PC-3 (cell line): Measurements from ENCODE around the gene PPA1. TPM values are rescaled to one million over a fixed set of nuclear protein-coding genes. Genes with fewer than 3 reads are reported as not detected.

ENCODE experiments used
- ATAC-seq: fragments of 200-7000 bp; cut with Tn5 transposase; 2 replicates; pipeline ENCODE4 v1.9.1; 2020; ENCODE audit warnings: mild to moderate bottlenecking, moderate library complexity
- BruUV-seq: library from RNA; stranded (reverse); fragments of 400-500 nt; replicated peaks from 2 replicates; lab custom pipeline; 2021; lab: Mats Ljungman, UMichigan
- CTCF ChIA-PET: fragments of 300-600 bp; sonication (Branson Sonifier 250); formaldehyde crosslinking; loops from one replicate; lab custom pipeline; 2022; ENCODE audit warnings: antibody characterized with exemption; lab: Charles Lee
- POLR2A ChIA-PET: fragments of 300-600 bp; sonication (Branson Sonifier 250); formaldehyde crosslinking; loops from one replicate; lab custom pipeline; 2022; ENCODE audit warnings: antibody characterized with exemption; ENCODE audit not compliant: unreplicated experiment; lab: Charles Lee
- DNase-seq: peaks from one replicate; pipeline ENCODE4 v3.0.0-alpha.2; 2015
- H2AFZ ChIP-seq: fragments of 300-600 bp; sonication (generic); 2 replicates; pipeline ENCODE4 v1.6.0; 2016; ENCODE audit warnings: antibody characterized with exemption, low read length
- H3F3A ChIP-seq: fragments of 300-600 bp; sonication (generic); one replicate; pipeline ENCODE4 v1.6.0; 2017; ENCODE audit warnings: antibody characterized with exemption, low read length, control low read depth, mild to moderate bottlenecking; ENCODE audit not compliant: unreplicated experiment
- H3K27ac ChIP-seq: fragments of 300-600 bp; sonication (generic); 2 replicates; pipeline ENCODE4 v1.5.1; 2016; ENCODE audit warnings: mild to moderate bottlenecking, low read length
- H3K27me3 ChIP-seq: fragments of 300-600 bp; sonication (generic); 2 replicates; pipeline ENCODE4 v1.6.1; 2016; ENCODE audit warnings: low read length, mixed read lengths
- H3K36me3 ChIP-seq: fragments of 300-600 bp; sonication (generic); 2 replicates; pipeline ENCODE4 v1.6.1; 2016; ENCODE audit warnings: low read depth, mixed run types, low read length, mixed read lengths
- H3K4me1 ChIP-seq: fragments of 300-600 bp; sonication (generic); 2 replicates; pipeline ENCODE4 v1.5.1; 2016; ENCODE audit warnings: low read length; ENCODE audit not compliant: insufficient read depth
- H3K4me2 ChIP-seq: fragments of 300-600 bp; sonication (generic); 2 replicates; pipeline ENCODE4 v1.6.0; 2016; ENCODE audit warnings: low read length
- H3K4me3 ChIP-seq: fragments of 300-600 bp; sonication (generic); 2 replicates; pipeline ENCODE4 v1.5.1; 2016; ENCODE audit warnings: mild to moderate bottlenecking, low read length, mixed read lengths
- H3K79me2 ChIP-seq: fragments of 300-600 bp; sonication (generic); 2 replicates; pipeline ENCODE4 v1.6.1; 2017; ENCODE audit warnings: low read length, mixed read lengths
- H3K9ac ChIP-seq: fragments of 300-600 bp; sonication (generic); 2 replicates; pipeline ENCODE4 v1.6.0; 2016; ENCODE audit warnings: mild to moderate bottlenecking, low read length
- H3K9me2 ChIP-seq: fragments of 300-600 bp; sonication (generic); replicated peaks from 2 replicates; pipeline ENCODE4 v1.6.1; 2016; ENCODE audit warnings: mixed run types, low read length, mixed read lengths
- H3K9me3 ChIP-seq: fragments of 300-600 bp; sonication (generic); 2 replicates; pipeline ENCODE4 v1.6.1; 2016; ENCODE audit warnings: low read length, mixed read lengths
- H4K20me1 ChIP-seq: fragments of 300-600 bp; sonication (generic); 2 replicates; pipeline ENCODE4 v1.6.1; 2016; ENCODE audit warnings: low read length, mixed read lengths
- EZH2 ChIP-seq: fragments of 300-600 bp; sonication (generic); IDR thresholded peaks from one replicate; pipeline ENCODE4 v1.6.1; 2017; ENCODE audit warnings: antibody characterized with exemption, mild to moderate bottlenecking, low read length; ENCODE audit not compliant: unreplicated experiment
- EZH2phosphoT487 ChIP-seq: fragments of 300-600 bp; sonication (generic); IDR thresholded peaks from 2 replicates; pipeline ENCODE4 v1.6.1; 2018; ENCODE audit warnings: mild to moderate bottlenecking, antibody characterized with exemption, low read length, borderline replicate concordance
- intact Hi-C: fragments of 100-400 bp; cut with micrococcal nuclease; formaldehyde crosslinking; loops from 2 replicates; pipeline ENCODE4 v1.9.0; 2023
- total RNA-seq: library from RNA; depleted of rRNA; stranded (reverse); fragments of >200 nt; gene quantifications from 2 replicates; pipeline ENCODE4 v1.2.3, GENCODE V29; 2014
- TF ChIP-seq, protein P1 (sequence below): fragments of 300-600 bp; sonication (generic); conservative IDR thresholded peaks from 2 replicates; pipeline ENCODE4 v1.5.1; 2017; ENCODE audit warnings: antibody characterized with exemption, low read depth, mild to moderate bottlenecking, low read length

The PPA1 gene
- total RNA-seq, 1 experiment from 2014 or later = 440 TPM

DNA sequence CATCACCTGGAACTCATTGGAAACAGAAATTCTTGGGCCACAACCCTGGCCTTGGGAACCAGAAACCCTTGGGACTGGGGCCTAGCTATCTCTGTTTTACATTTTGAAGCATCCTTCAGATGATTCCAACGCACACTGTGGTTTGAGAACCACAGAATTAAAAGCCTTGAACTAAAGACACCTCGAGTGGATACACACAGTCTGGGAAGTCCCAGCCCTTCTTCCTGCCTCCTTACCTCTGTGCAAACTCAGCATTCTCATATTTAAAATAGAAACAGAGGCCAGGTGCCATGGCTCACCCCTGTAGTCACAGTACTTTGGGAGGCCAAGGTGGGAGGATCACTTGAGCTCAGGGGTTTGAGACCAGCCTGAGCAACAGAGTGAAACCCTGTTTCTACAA, 37.7 kb upstream of the PPA1 start:
- Histone ChIP-seq H4K20me1 (no peaks in the 10 kb centered on the region), H3K4me2 (no peak overlapping the region), H3K9me3 (no peaks in the 10 kb centered on the region), H3K9ac (no peak overlapping the region), H3K79me2 (no peaks in the 10 kb centered on the region), H3F3A (no peaks in the 10 kb centered on the region), H3K9me2 (no peaks in the 10 kb centered on the region), H2AFZ (no peak overlapping the region), H3K36me3 (no peaks in the 10 kb centered on the region), H3K27ac (no peak overlapping the region), H3K27me3 (no peaks in the 10 kb centered on the region), H3K4me3 (no peak overlapping the region), H3K4me1 (peaks cover 16% of the 10 kb centered on the region)
- ChIA-PET POLR2A (no interaction called here), CTCF (interaction anchor here (0.6 kb wide), 1 partner anchor 94 kb away, joined by 3 read pairs; no protein-coding TSS in a partner anchor)
- intact Hi-C loops = loop anchor here (5.0 kb wide), 1 partner anchor 61 kb away; no protein-coding TSS in a partner anchor
- no peak for DNase-seq
- no TSS peak for BruUV-seq
- ATAC-seq = no peak
- TF ChIP-seq EZH2phosphoT487 (no peak), EZH2 (no peak)
- TF ChIP-seq, protein P1, sequence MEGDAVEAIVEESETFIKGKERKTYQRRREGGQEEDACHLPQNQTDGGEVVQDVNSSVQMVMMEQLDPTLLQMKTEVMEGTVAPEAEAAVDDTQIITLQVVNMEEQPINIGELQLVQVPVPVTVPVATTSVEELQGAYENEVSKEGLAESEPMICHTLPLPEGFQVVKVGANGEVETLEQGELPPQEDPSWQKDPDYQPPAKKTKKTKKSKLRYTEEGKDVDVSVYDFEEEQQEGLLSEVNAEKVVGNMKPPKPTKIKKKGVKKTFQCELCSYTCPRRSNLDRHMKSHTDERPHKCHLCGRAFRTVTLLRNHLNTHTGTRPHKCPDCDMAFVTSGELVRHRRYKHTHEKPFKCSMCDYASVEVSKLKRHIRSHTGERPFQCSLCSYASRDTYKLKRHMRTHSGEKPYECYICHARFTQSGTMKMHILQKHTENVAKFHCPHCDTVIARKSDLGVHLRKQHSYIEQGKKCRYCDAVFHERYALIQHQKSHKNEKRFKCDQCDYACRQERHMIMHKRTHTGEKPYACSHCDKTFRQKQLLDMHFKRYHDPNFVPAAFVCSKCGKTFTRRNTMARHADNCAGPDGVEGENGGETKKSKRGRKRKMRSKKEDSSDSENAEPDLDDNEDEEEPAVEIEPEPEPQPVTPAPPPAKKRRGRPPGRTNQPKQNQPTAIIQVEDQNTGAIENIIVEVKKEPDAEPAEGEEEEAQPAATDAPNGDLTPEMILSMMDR = no peak

DNA sequence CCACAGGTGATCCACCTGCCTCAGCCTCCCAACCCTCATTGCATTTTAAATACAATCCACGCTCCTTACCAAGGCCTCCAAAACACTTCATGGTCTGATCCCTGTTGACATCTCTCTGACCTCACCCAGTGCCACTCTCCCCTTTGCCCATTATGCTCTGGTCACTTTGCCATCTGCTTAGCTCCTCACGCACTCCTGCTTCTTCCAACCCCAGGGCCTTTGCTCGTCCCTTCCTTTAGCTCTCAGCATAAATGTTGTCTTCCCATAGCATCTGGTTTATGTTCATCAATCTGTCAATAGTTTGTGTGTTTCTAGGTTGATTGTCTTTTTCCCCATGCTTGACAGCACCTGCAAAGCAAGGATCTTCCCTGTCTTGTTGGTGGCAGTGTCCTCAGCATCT, 36.5 kb upstream of the PPA1 start:
- no peak overlapping the region for H3K27ac ChIP-seq
- H3K4me3 ChIP-seq = no peak overlapping the region
- intact Hi-C loops = loop anchor here (5.0 kb wide), 1 partner anchor 63 kb away; no protein-coding TSS in a partner anchor
- no peak for DNase-seq
- no peak for TF ChIP-seq EZH2
- no peak for TF ChIP-seq EZH2phosphoT487
- TF ChIP-seq, protein P1 = no peak
- no peaks in the 10 kb centered on the region for H3K27me3 ChIP-seq
- no peaks in the 10 kb centered on the region for H3K9me3 ChIP-seq
- H3F3A ChIP-seq = no peaks in the 10 kb centered on the region
- ChIA-PET POLR2A (no interaction called here), CTCF (interaction anchor here (0.7 kb wide), 1 partner anchor 95 kb away, joined by 5 read pairs; no protein-coding TSS in a partner anchor)
- H3K9me2 ChIP-seq = no peaks in the 10 kb centered on the region
- no peak overlapping the region for H2AFZ ChIP-seq
- no TSS peak for BruUV-seq
- H3K79me2 ChIP-seq = no peaks in the 10 kb centered on the region
- no peak for ATAC-seq
- H3K9ac ChIP-seq = no peak overlapping the region
- H4K20me1 ChIP-seq = no peaks in the 10 kb centered on the region
- H3K36me3 ChIP-seq = no peaks in the 10 kb centered on the region
- H3K4me1 ChIP-seq = peaks cover 16% of the 10 kb centered on the region
- no peak overlapping the region for H3K4me2 ChIP-seq

DNA sequence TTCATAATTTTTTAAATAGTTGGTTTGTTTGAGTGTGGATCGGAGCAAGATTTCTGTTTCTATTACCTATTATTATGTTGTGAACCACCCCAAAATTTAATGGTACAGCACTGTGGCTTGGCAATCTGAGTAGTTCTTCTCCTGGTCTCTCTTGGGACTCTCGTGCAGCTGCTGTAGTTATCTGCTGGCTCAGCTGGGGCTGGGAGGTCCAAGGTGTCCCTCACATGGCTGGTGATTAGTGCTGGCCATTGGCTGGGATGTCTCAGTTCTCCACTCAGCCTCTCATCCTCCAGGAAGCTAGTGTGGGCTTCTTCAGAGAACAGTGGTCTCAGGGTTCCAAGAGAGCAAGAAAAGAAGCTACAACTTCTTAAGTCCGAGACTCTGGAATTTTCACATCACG, 35.1 kb upstream of the PPA1 start:
- H3K4me2 ChIP-seq = no peak overlapping the region
- intact Hi-C loops = no loop called here
- ATAC-seq = no peak
- ChIA-PET POLR2A (no interaction called here), CTCF (interaction anchor here (1.7 kb wide), 1 partner anchor 96 kb away, joined by 4 read pairs; no protein-coding TSS in a partner anchor)
- H3K9me2 ChIP-seq = no peaks in the 10 kb centered on the region
- TF ChIP-seq EZH2 = no peak
- TF ChIP-seq, protein P1 = no peak
- TF ChIP-seq EZH2phosphoT487 = no peak
- H3K27me3 ChIP-seq = no peaks in the 10 kb centered on the region
- H3K36me3 ChIP-seq = no peaks in the 10 kb centered on the region
- no peaks in the 10 kb centered on the region for H3K79me2 ChIP-seq
- no peaks in the 10 kb centered on the region for H3K9me3 ChIP-seq
- H3K27ac ChIP-seq = no peak overlapping the region
- no peak for DNase-seq
- H3K4me3 ChIP-seq = no peak overlapping the region
- no peak overlapping the region for H3K9ac ChIP-seq
- H3F3A ChIP-seq = no peaks in the 10 kb centered on the region
- BruUV-seq = no TSS peak
- H2AFZ ChIP-seq = no peak overlapping the region
- H4K20me1 ChIP-seq = no peaks in the 10 kb centered on the region
- peaks cover 16% of the 10 kb centered on the region for H3K4me1 ChIP-seq
